K562 (cell line): ENCODE measurements around the gene PKD2. TPM values are rescaled to one million over a fixed set of nuclear protein-coding genes. Genes with fewer than 3 reads are reported as not detected.

Experiments used
- ATAC-seq: fragments of 200-7000 bp; cut with Tn5 transposase; 3 replicates; pipeline ENCODE4 v1.9.1; 2020; ENCODE audit warnings: moderate library complexity
- BruUV-seq: library from RNA; stranded (reverse); fragments of 400-500 nt; replicated peaks from 2 replicates; lab custom pipeline; 2021; lab: Mats Ljungman, UMichigan
- CTCF ChIA-PET: fragments of 300-600 bp; formaldehyde crosslinking; extraction: SDS; loops from one replicate; lab custom pipeline; 2021; ENCODE audit warnings: low intra/inter-chr PET ratio; lab: Yijun Ruan, JAX
- POLR2A ChIA-PET: fragments of 300-600, 350-650 bp; sonication (Branson Sonifier 250); formaldehyde crosslinking; extraction: SDS; loops from one replicate; lab custom pipeline; 2021; ENCODE audit warnings: antibody characterized with exemption, inconsistent platforms; lab: Yijun Ruan, JAX
- DNase-seq, 4 experiments: peaks; one replicate each; pipeline versions ENCODE4 v3.0.0 to v3.0.0-alpha.2; 2011 to 2018; ENCODE audit warnings: low spot score in 3 of 4, mixed read lengths in 3 of 4; ENCODE audit errors: extremely low read depth in 1 of 4
- FAIRE-seq: peaks from 2 replicates; lab custom pipeline; 2011; peaks lifted over from hg19 to GRCh38; lab: Jason Lieb, UNC
- H2AFZ ChIP-seq: 2 replicates; pipeline ENCODE4 v1.6.0; 2011; ENCODE audit warnings: low read depth, low read length, control low read depth, inconsistent platforms
- H3K27ac ChIP-seq: fragments of 200-600 bp; 3 replicates; pipeline ENCODE4 v1.8.0; 2011; ENCODE audit warnings: low read depth, mild to moderate bottlenecking, control low read depth, inconsistent platforms, low read length, moderate library complexity, mixed read lengths; ENCODE audit errors: extremely low read depth
- H3K27me3 ChIP-seq, 2 experiments: fragments of 300-600 bp in 1 of 2; 2 replicates in 1 of 2; 3 replicates in 1 of 2; pipeline versions ENCODE4 v1.6.0 to v1.8.0; 2011; ENCODE audit warnings: inconsistent platforms in 2 of 2, low read length in 2 of 2, mild to moderate bottlenecking in 1 of 2, mixed read lengths in 1 of 2, moderate library complexity in 1 of 2; ENCODE audit not compliant: control insufficient read depth in 2 of 2, insufficient read depth in 2 of 2
- H3K36me3 ChIP-seq: fragments of 300-600 bp; 3 replicates; pipeline ENCODE4 v1.8.0; 2011; ENCODE audit warnings: mild to moderate bottlenecking, low read length, inconsistent platforms; ENCODE audit not compliant: control insufficient read depth, insufficient read depth
- H3K4me1 ChIP-seq, 2 experiments: fragments of 200-600 bp in 1 of 2; replicated peaks in 1 of 2; 2 replicates in 1 of 2; 3 replicates in 1 of 2; pipeline versions ENCODE4 v1.5.1 to v1.8.0; 2011; ENCODE audit warnings: inconsistent platforms in 2 of 2, low read length in 2 of 2, mild to moderate bottlenecking in 1 of 2, mixed read lengths in 1 of 2, moderate library complexity in 1 of 2; ENCODE audit not compliant: control insufficient read depth in 2 of 2, insufficient read depth in 2 of 2
- H3K4me2 ChIP-seq: 2 replicates; pipeline ENCODE4 v1.6.1; 2011; ENCODE audit warnings: low read length, control low read depth, inconsistent platforms, mixed read lengths; ENCODE audit not compliant: insufficient read depth
- H3K4me3 ChIP-seq: fragments of 200-600 bp; sonication (generic), shearing (Covaris generic); 2 replicates; pipeline ENCODE4 v1.5.1; 2016; ENCODE audit warnings: control low read depth, inconsistent platforms
- H3K79me2 ChIP-seq: fragments of 200-600 bp; 3 replicates; pipeline ENCODE4 v1.8.0; 2011; ENCODE audit warnings: low read length, inconsistent platforms; ENCODE audit not compliant: control insufficient read depth, insufficient read depth
- H3K9ac ChIP-seq, 2 experiments: 2 replicates each; pipeline versions ENCODE4 v1.6.0 to v1.6.1; 2011; ENCODE audit warnings: low read depth in 2 of 2, low read length in 2 of 2, control low read depth in 1 of 2, inconsistent platforms in 1 of 2, mild to moderate bottlenecking in 1 of 2, mixed read lengths in 1 of 2; ENCODE audit not compliant: insufficient read depth in 1 of 2
- H3K9me1 ChIP-seq: one replicate; pipeline ENCODE4 v1.6.0; 2011; ENCODE audit warnings: inconsistent platforms, mild to moderate bottlenecking, low read length, moderate library complexity; ENCODE audit not compliant: control insufficient read depth, insufficient read depth
- H3K9me3 ChIP-seq: replicated peaks from 2 replicates; pipeline ENCODE4 v1.5.1; 2011; ENCODE audit warnings: low read depth, low read length, inconsistent platforms; ENCODE audit not compliant: control insufficient read depth, insufficient read depth
- H4K20me1 ChIP-seq: replicated peaks from 2 replicates; pipeline ENCODE4 v1.6.1; 2011; ENCODE audit warnings: low read length, inconsistent platforms, mixed read lengths; ENCODE audit not compliant: control insufficient read depth, insufficient read depth
- ESRRA ChIP-seq: fragments of 450-650 bp; IDR thresholded peaks from 2 replicates; pipeline ENCODE4 v1.6.1; 2014; ENCODE audit warnings: low read depth, mild to moderate bottlenecking, moderate library complexity, borderline replicate concordance
- EZH2 ChIP-seq: IDR thresholded peaks from 2 replicates; pipeline ENCODE4 v1.6.1; 2012; ENCODE audit warnings: low read depth, mild to moderate bottlenecking, inconsistent platforms, low read length, borderline replicate concordance
- GABPB1 ChIP-seq: sonication (generic); formaldehyde crosslinking; IDR thresholded peaks from 2 replicates; pipeline ENCODE4 v1.8.0; 2022; ENCODE audit warnings: mild to moderate bottlenecking, missing genetic modification reagents
- HNRNPL ChIP-seq: fragments of 200-400 bp; formaldehyde crosslinking; IDR thresholded peaks from 2 replicates; pipeline ENCODE4 v1.6.1; 2017; ENCODE audit warnings: low read depth, mild to moderate bottlenecking, low read length
- KAT2B ChIP-seq: IDR thresholded peaks from one replicate; pipeline ENCODE4 v1.6.1; 2012; ENCODE audit warnings: low read depth, mild to moderate bottlenecking, control low read depth, inconsistent platforms, low read length, moderate library complexity
- KDM5B ChIP-seq: fragments of 200-600 bp; sonication (generic); IDR thresholded peaks from 2 replicates; pipeline ENCODE4 v1.6.1; 2012; ENCODE audit warnings: low read depth, mild to moderate bottlenecking, moderate library complexity, low read length, control low read depth, inconsistent platforms; ENCODE audit not compliant: insufficient replicate concordance
- MTA2 ChIP-seq: fragments of 450-650 bp; IDR thresholded peaks from 2 replicates; pipeline ENCODE4 v1.6.1; 2016; ENCODE audit warnings: low read depth
- POLR2AphosphoS5 ChIP-seq: IDR thresholded peaks from 2 replicates; pipeline ENCODE4 v1.6.1; 2011; ENCODE audit warnings: mild to moderate bottlenecking, low read depth, low read length, moderate library complexity; ENCODE audit not compliant: control insufficient read depth, insufficient read depth
- RFX1 ChIP-seq: fragments of 450-650 bp; IDR thresholded peaks from 2 replicates; pipeline ENCODE4 v1.6.1; 2016; ENCODE audit warnings: mild to moderate bottlenecking, moderate library complexity
- SRF ChIP-seq, 2 experiments: fragments of 250-450, 450-650 bp in 1 of 2; sonication (Bioruptor Pico) in 1 of 2; sonication (generic) in 1 of 2; formaldehyde crosslinking; IDR thresholded peaks; 2 replicates each; pipeline versions ENCODE4 v1.5.0 to v1.5.1; 2020 to 2022; ENCODE audit warnings: mild to moderate bottlenecking in 1 of 2, missing genetic modification reagents in 1 of 2
- U2AF1 ChIP-seq: fragments of 200-400 bp; formaldehyde crosslinking; optimal IDR thresholded peaks from 2 replicates; pipeline ENCODE3; 2017; ENCODE audit warnings: mild to moderate bottlenecking, low read depth, low read length, moderate library complexity
- ZFP36 ChIP-seq: fragments of 150-350 bp; IDR thresholded peaks from 2 replicates; pipeline ENCODE4 v1.6.1; 2018; ENCODE audit warnings: low read length, low read depth; ENCODE audit not compliant: partially characterized antibody
- WGBS: fragments of 100-300 bp; shearing (Covaris generic); methylation state at CpG from one replicate; pipeline ENCODE4 v1.1.6; 2016; ENCODE audit warnings: low coverage, mixed read lengths; ENCODE audit not compliant: insufficient coverage; ENCODE audit errors: missing lambda C conversion rate; 5-methylcytosine and 5-hydroxymethylcytosine counted together
- in situ Hi-C: fragments of 300-500 bp; cut with MboI; formaldehyde crosslinking; loops from 4 replicates; pipeline ENCODE4 v1.15.0; 2018; ENCODE audit warnings: inconsistent platforms, mixed read lengths
- intact Hi-C: fragments of 100-400 bp; cut with micrococcal nuclease; formaldehyde crosslinking; loops from 2 replicates; pipeline ENCODE4 v1.14.2; 2022
- polyA plus RNA-seq, 8 experiments: library from polyadenylated mRNA; depleted of rRNA in 4 of 8; stranded (reverse) in 5 of 8; unstranded in 3 of 8; fragments of >200 nt; fragmentation: Nextera tagmentation in 2 of 8; fragmentation: Illumina TruSeq in 1 of 8; extraction: Ambion mirVana in 2 of 8; extraction: Trizol in 1 of 8; gene quantifications; 2 replicates each; pipeline versions ENCODE4 v1.2.1 to v1.2.3, GENCODE V29; 2011 to 2014; ENCODE audit warnings: inconsistent platforms in 1 of 8, missing spikeins in 1 of 8
- total RNA-seq, 7 experiments: library from RNA; depleted of rRNA in 6 of 7; stranded (reverse); fragments of >200 nt in 6 of 7; fragmentation: Illumina TruSeq in 2 of 7; extraction: Trizol in 2 of 7; gene quantifications; 2 replicates each; pipeline versions ENCODE4 v1.2.1 to v1.2.3, GENCODE V29; 2011 to 2021; ENCODE audit warnings: low replicate concordance in 1 of 7
- TF ChIP-seq, protein P1 (sequence below): fragments of 250-450 bp; sonication (Bioruptor Pico); IDR thresholded peaks from 2 replicates; pipeline ENCODE4 v1.5.1; 2021; ENCODE audit warnings: mild to moderate bottlenecking

PKD2 gene
- total and polyA plus RNA-seq, 9 of the 15 experiments (the other 6 are each of a cell fraction or from before 2014, with no cell fraction given), result 0.11 to 1.2 (median 0.47) TPM

DNA sequence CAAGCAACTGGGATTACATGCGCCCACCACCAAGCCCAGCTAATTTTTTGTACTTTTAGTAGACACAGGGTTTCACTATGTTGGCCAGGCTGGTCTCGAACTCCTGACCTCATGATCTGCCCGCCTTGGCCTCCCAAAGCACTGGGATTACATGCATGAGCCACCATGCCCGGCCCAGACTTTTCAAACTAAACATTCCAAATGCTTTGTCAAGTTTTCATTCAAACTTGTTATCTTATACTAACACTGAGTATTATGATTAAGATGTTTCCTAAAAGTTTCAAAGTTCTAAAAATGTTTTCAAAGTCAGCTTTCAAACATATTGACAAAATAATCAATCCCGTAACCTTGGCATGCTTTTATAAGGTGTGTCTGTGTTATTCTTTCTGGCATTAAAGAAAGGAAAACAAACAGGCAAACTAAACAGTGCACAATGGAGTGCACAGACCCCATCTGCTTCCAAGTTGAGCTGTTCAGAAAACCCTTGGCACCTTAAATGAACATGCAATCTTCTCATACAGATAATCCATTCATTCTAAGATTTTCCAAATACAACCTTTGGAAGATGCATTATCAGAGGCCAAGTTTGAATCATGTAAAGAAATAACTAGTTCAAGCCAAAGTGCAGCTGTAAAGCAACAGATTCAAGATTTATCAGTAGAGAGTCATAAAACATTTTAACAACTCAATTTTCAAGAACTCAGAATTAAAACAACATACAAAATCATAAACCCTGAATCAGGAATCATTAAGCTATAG is 101.9 kb downstream of the PKD2 start:
- intact Hi-C loops, result no loop called here

More for the DNA sequence above, 101.9 kb downstream of the PKD2 start:
- in situ Hi-C loops, result no loop called here
- Histone ChIP-seq H2AFZ (no peak overlapping the region), H3K9me1 (no peaks in the 10 kb centered on the region), H3K27ac (no peak overlapping the region), H3K36me3 (no peaks in the 10 kb centered on the region), H4K20me1 (no peaks in the 10 kb centered on the region), H3K4me3 (no peak overlapping the region), H3K4me1 (no peaks in the 10 kb centered on the region), H3K27me3 (no peaks in the 10 kb centered on the region; a peak in 1 of 5 replicates), H3K4me2 (no peak overlapping the region), H3K9ac (no peak overlapping the region), H3K9me3 (no peaks in the 10 kb centered on the region), H3K79me2 (no peaks in the 10 kb centered on the region)
- ChIA-PET CTCF (no interaction called here), POLR2A (interaction anchor here (1.1 kb wide), 1 partner anchor 27 kb away, joined by 3 read pairs; no protein-coding TSS in a partner anchor)
- DNase-seq (no peak), FAIRE-seq (no peak), ATAC-seq (no peak)
- 4% methylated on average over 5 of the region's 5 CpGs for WGBS
- no peak for TF ChIP-seq SRF (CRISPR knock-in tag; IDR thresholded peaks at IDR 0.05)
- no peak for TF ChIP-seq POLR2AphosphoS5
- TF ChIP-seq RFX1, result no peak
- TF ChIP-seq MTA2, result no peak
- TF ChIP-seq U2AF1, result no peak
- TF ChIP-seq KAT2B, result no peak
- no peak for TF ChIP-seq ESRRA
- TF ChIP-seq ZFP36, result no peak
- TF ChIP-seq, protein P1, sequence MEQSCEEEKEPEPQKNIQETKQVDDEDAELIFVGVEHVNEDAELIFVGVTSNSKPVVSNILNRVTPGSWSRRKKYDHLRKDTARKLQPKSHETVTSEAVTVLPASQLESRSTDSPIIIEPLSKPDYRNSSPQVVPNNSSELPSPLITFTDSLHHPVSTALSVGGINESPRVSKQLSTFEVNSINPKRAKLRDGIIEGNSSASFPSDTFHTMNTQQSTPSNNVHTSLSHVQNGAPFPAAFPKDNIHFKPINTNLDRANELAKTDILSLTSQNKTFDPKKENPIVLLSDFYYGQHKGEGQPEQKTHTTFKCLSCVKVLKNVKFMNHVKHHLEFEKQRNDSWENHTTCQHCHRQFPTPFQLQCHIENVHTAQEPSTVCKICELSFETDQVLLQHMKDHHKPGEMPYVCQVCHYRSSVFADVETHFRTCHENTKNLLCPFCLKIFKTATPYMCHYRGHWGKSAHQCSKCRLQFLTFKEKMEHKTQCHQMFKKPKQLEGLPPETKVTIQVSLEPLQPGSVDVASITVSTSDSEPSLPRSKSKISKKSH, result no peak
- TF ChIP-seq EZH2, result no peak
- no peak for TF ChIP-seq KDM5B
- no peak for TF ChIP-seq HNRNPL
- no peak for TF ChIP-seq GABPB1 (CRISPR knock-in tag)
- no TSS peak for BruUV-seq
